ENCODE results near the gene FNDC3B. TPM values are rescaled to one million over a fixed set of nuclear protein-coding genes. Genes with fewer than 3 reads are reported as not detected.
"Not testable (repeated sequence)": the region's sequence is repeated elsewhere in the genome, so short reads cannot be mapped to it uniquely, and the experiment has no call there.

The FNDC3B gene
- total RNA-seq, 2 experiments from 2014 or later = 14.4 to 17.8 TPM

GRCh38 chr3:172034786-172035685 is 4.3 kb upstream of the FNDC3B start:
- intact Hi-C loops (cut with micrococcal nuclease) = loop anchor here (1.0 to 10.0 kb wide), 4 partner anchors 52 to 717 kb away; partner anchors contain the start of gene ECT2
- no peak overlapping the region for H3K27ac Mint-ChIP-seq
- no peak for DNase-seq
- no peaks in the 10 kb centered on the region for H3K36me3 Mint-ChIP-seq
- ChIA-PET POLR2A (interaction anchor here (0.6 to 1.1 kb wide), 2 partner anchors 73 to 150 kb away, joined by 3 to 4 read pairs; no protein-coding TSS in a partner anchor), CTCF (interaction anchor here (0.8 to 3.2 kb wide), 13 partner anchors 10 to 443 kb away, joined by 3 to 28 read pairs (median 4); no protein-coding TSS in a partner anchor)
- no peaks in the 10 kb centered on the region for H3K27me3 Mint-ChIP-seq
- no peaks in the 10 kb centered on the region for H3K9me3 Mint-ChIP-seq
- H3K4me1 Mint-ChIP-seq (ENCODE audit: low read depth) = peaks cover 17% of the 10 kb centered on the region
- no peak overlapping the region for H3K4me3 Mint-ChIP-seq

DNA sequence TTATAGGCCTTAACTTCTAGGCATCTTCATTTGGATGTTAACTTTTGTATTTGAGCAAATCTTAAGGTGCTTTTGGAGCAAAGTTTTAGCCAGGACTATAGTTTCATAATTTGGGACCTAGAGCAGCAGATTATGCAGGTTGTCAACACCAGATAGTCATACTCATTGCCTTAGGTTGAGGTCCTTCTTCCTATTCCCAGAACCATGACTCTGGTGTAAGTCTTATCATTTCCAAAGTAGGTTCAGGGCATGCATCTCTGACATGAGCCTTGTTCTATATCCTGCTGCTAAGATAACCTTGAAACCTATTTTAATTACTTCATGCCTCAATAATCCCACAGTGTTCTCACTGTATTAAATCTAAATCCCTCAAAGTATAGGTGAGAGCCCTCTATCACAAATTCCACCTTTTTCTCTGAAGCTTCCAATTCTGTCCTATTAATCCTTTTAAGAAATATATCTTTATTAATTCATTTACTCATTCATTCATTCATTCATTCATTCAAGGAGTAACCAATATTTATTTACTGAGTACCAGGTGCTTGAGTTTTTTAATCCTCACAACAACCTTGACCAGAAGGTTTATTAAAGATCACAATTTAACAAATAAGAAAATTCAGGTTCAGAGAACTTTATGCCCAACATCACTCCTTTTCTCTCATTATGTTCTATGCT is 2.7 kb upstream of the FNDC3B start:
- intact Hi-C loops (cut with micrococcal nuclease) = loop anchor here (5.0 to 10.0 kb wide), 3 partner anchors 51 to 716 kb away; partner anchors contain the start of gene ECT2
- ChIA-PET POLR2A (interaction anchor here (1.1 kb wide), 1 partner anchor 71 kb away, joined by 4 read pairs; no protein-coding TSS in a partner anchor), CTCF (interaction anchor here (1.1 to 3.2 kb wide), 8 partner anchors 8 to 425 kb away, joined by 3 to 28 read pairs (median 6); no protein-coding TSS in a partner anchor)
- Mint-ChIP-seq H3K4me3 (no peak overlapping the region), H3K36me3 (no peaks in the 10 kb centered on the region), H3K27me3 (no peaks in the 10 kb centered on the region), H3K27ac (no peak overlapping the region), H3K9me3 (no peaks in the 10 kb centered on the region), H3K4me1 (ENCODE audit: low read depth) (peaks cover 25% of the 10 kb centered on the region)
- no peak for DNase-seq

DNA sequence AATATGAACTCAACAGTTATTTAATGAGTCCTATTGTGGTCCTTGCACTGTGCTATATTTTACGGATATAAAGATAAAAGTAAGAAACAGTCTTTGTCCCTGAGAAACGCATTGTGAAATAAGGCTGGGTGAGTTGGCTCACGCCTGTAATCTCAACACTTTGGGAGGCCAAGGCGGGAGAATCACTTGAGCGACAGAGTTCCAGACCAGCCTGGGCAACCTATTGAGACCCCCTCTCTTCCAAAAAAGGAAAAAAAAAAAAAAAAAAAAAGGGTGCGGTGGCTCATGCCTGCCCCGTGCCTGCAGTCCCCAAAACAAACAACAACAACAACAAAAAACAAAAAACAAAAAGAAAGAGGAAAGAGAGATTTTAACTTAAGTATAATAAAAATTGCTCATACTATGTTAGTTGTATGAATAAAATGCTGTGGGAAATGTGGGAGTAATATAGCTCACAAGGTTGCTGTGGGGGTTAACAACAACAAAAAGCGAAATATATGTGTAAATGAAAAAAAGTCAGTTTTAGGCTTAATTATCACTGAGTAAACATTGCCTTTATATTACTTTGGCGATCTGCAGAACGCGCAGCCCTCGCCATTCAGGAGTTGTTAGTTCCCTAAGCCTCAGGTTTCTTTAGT is 461 bp upstream of the FNDC3B start:
- POLR2A ChIA-PET = interaction anchor here (0.6 to 1.2 kb wide), 7 partner anchors 13 to 148 kb away, joined by 3 to 5 read pairs (median 3); no protein-coding TSS in a partner anchor
- peaks cover 26% of the 10 kb centered on the region for H3K4me1 Mint-ChIP-seq (ENCODE audit: low read depth)
- peak overlapping the region; percentile 88 for H3K4me3 Mint-ChIP-seq

DNA sequence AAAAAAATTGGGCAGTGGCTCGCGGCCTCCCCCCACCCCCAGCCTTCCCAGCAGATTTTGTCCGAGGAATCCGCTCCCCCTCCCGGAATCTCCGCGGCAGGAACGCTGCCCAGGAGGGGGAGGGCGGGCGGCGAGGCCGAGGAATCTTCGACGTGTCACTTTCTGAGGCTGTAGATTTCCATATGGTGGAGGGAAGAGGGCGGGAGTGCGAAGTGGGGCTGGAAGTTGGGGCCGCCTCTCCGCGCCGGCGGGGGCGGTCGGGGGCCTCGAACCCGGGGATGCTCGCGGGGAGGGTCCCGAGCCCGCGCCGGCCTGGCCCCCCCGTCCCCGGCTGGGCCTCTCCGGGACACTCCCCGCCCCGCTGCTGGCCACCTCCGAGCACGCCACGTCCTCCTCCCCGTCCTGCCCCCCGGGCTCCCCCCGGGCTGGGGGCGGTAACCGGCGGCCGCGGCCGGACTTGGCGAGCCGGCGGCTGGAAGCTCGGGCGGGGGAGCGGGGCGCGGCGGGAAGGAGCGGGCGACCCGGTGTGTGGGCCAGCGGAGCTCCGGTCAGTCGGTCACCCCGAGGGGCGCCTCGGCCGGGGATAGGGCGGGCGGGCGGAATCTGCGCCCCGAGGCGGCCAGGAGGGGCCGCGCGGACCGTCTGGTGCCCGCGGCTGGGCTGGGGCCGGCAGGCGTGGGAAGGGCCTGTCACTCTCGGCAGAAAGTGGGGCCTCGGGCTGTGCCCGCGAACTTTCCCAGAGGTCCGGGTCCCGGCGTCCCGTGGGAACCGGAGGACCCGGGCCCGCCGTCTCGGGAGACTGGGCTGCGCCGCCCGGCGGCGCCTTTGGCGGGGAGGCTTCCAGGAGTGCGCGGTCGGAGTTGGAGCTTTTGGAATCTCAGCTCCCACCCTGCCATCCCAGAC is 951 bp downstream of the FNDC3B start:
- intact Hi-C loops (cut with micrococcal nuclease) = loop anchor here (5.0 kb wide), 1 partner anchor 477 kb away; no protein-coding TSS in a partner anchor
- POLR2A ChIA-PET = no interaction called here
- peak overlapping the region; percentile 88 for H3K4me3 Mint-ChIP-seq
- H3K27me3 Mint-ChIP-seq = no peaks in the 10 kb centered on the region
- H3K9me3 Mint-ChIP-seq = no peaks in the 10 kb centered on the region
- H3K27ac Mint-ChIP-seq = peak overlapping the region; percentile 49
- CTCF ChIA-PET = interaction anchor here (1.0 to 2.6 kb wide), 2 partner anchors 48 to 99 kb away, joined by 3 to 9 read pairs; no protein-coding TSS in a partner anchor
- peak; percentile 51 for DNase-seq
- H3K36me3 Mint-ChIP-seq = no peaks in the 10 kb centered on the region
- peaks cover 32% of the 10 kb centered on the region for H3K4me1 Mint-ChIP-seq (ENCODE audit: low read depth)

More for the DNA sequence above, 461 bp upstream of the FNDC3B start:
- Mint-ChIP-seq H3K36me3 (no peaks in the 10 kb centered on the region), H3K27ac (peak overlapping the region; percentile 89), H3K9me3 (no peaks in the 10 kb centered on the region), H3K27me3 (no peaks in the 10 kb centered on the region)
- CTCF ChIA-PET = interaction anchor here (0.7 to 2.0 kb wide), 8 partner anchors 11 to 1849 kb away, joined by 3 to 8 read pairs (median 4); no protein-coding TSS in a partner anchor
- no peak for DNase-seq
- intact Hi-C loops (cut with micrococcal nuclease) = loop anchor here (1.0 to 10.0 kb wide), 6 partner anchors 48 to 713 kb away; partner anchors contain the start of gene ECT2

- Mint-ChIP-seq H3K27me3 (no peaks in the 10 kb centered on the region), H3K4me1 (ENCODE audit: low read depth) (peaks cover 31% of the 10 kb centered on the region), H3K27ac (peak overlapping the region; percentile 56), H3K4me3 (peak overlapping the region; percentile 59), H3K36me3 (no peaks in the 10 kb centered on the region), H3K9me3 (no peaks in the 10 kb centered on the region)
- intact Hi-C loops (cut with micrococcal nuclease) = loop anchor here (5.0 kb wide), 1 partner anchor 476 kb away; no protein-coding TSS in a partner anchor
- ChIA-PET CTCF (interaction anchor here (0.6 to 2.6 kb wide), 4 partner anchors 11 to 112 kb away, joined by 3 to 9 read pairs (median 4); no protein-coding TSS in a partner anchor), POLR2A (interaction anchor here (1.4 kb wide), 1 partner anchor 66 kb away, joined by 3 read pairs; no protein-coding TSS in a partner anchor)
- no peak for DNase-seq
Measured at GRCh38 chr3:172040981-172041963, 1.9 kb downstream of the FNDC3B start.

GRCh38 chr3:172042136-172042662 is 2.8 kb downstream of the FNDC3B start:
- Mint-ChIP-seq H3K36me3 (no peaks in the 10 kb centered on the region), H3K27ac (no peak overlapping the region), H3K4me3 (peak overlapping the region; percentile 16), H3K4me1 (ENCODE audit: low read depth) (peaks cover 36% of the 10 kb centered on the region), H3K9me3 (no peaks in the 10 kb centered on the region), H3K27me3 (no peaks in the 10 kb centered on the region)
- no peak for DNase-seq
- intact Hi-C loops (cut with micrococcal nuclease) = loop anchor here (5.0 kb wide), 1 partner anchor 475 kb away; no protein-coding TSS in a partner anchor
- CTCF ChIA-PET = interaction anchor here (0.6 to 2.6 kb wide), 6 partner anchors 10 to 290 kb away, joined by 3 to 9 read pairs (median 4); no protein-coding TSS in a partner anchor
- POLR2A ChIA-PET = interaction anchor here (0.7 to 1.4 kb wide), 2 partner anchors 65 to 264 kb away, joined by 3 to 4 read pairs; no protein-coding TSS in a partner anchor

- not testable (repeated sequence) for H3K36me3 Mint-ChIP-seq, H3K27me3 Mint-ChIP-seq, H3K9me3 Mint-ChIP-seq, H3K4me3 Mint-ChIP-seq, DNase-seq, H3K27ac Mint-ChIP-seq
- CTCF ChIA-PET = interaction anchor here (0.6 to 2.6 kb wide), 4 partner anchors 23 to 290 kb away, joined by 3 to 9 read pairs (median 4); no protein-coding TSS in a partner anchor
- peaks cover 36% of the 10 kb centered on the region for H3K4me1 Mint-ChIP-seq (ENCODE audit: low read depth)
- POLR2A ChIA-PET = interaction anchor here (1.4 kb wide), 1 partner anchor 64 kb away, joined by 3 read pairs; no protein-coding TSS in a partner anchor
- intact Hi-C loops (cut with micrococcal nuclease) = loop anchor here (5.0 kb wide), 1 partner anchor 475 kb away; no protein-coding TSS in a partner anchor
Measured at GRCh38 chr3:172042663-172043179, 3.3 kb downstream of the FNDC3B start.

GRCh38 chr3:172043233-172043632 is 3.9 kb downstream of the FNDC3B start:
- no peak overlapping the region for H3K27ac Mint-ChIP-seq
- intact Hi-C loops (cut with micrococcal nuclease) = loop anchor here (5.0 kb wide), 1 partner anchor 474 kb away; no protein-coding TSS in a partner anchor
- DNase-seq = no peak
- ChIA-PET CTCF (interaction anchor here (0.6 to 1.7 kb wide), 2 partner anchors 289 to 1891 kb away, joined by 3 to 5 read pairs; no protein-coding TSS in a partner anchor), POLR2A (interaction anchor here (1.4 kb wide), 1 partner anchor 64 kb away, joined by 3 read pairs; no protein-coding TSS in a partner anchor)
- peaks cover 36% of the 10 kb centered on the region for H3K4me1 Mint-ChIP-seq (ENCODE audit: low read depth)
- no peak overlapping the region for H3K4me3 Mint-ChIP-seq
- no peaks in the 10 kb centered on the region for H3K36me3 Mint-ChIP-seq
- H3K9me3 Mint-ChIP-seq = no peaks in the 10 kb centered on the region
- no peaks in the 10 kb centered on the region for H3K27me3 Mint-ChIP-seq

DNA sequence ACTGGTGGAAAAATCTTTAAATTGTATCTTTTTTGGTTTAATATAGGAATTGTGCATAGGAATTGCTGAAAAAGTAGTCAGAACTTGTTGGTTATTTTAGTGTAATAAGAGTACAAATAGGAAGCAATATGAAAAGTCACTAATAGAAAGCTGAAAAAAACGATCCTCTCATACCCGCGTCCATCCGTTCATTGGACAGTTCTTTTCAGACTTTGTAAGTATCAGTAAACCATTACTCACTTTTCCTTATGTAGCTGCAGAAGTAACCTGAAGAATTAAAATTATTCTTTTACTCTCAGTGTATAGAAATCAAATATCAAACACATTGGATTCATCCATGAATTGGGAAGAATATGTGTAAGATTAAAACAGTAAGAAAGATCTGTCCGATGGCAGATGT is 4.4 kb downstream of the FNDC3B start:
- Mint-ChIP-seq H3K27ac (no peak overlapping the region), H3K4me1 (ENCODE audit: low read depth) (peaks cover 35% of the 10 kb centered on the region), H3K27me3 (no peaks in the 10 kb centered on the region), H3K36me3 (peaks cover 1% of the 10 kb centered on the region), H3K9me3 (no peaks in the 10 kb centered on the region), H3K4me3 (no peak overlapping the region)
- ChIA-PET POLR2A (no interaction called here), CTCF (interaction anchor here (0.6 kb wide), 1 partner anchor 1891 kb away, joined by 3 read pairs; no protein-coding TSS in a partner anchor)
- intact Hi-C loops (cut with micrococcal nuclease) = loop anchor here (5.0 kb wide), 1 partner anchor 474 kb away; no protein-coding TSS in a partner anchor
- no peak for DNase-seq

All from activated CD4-positive, alpha-beta memory T cell treated with anti-CD3 and anti-CD28 coated beads for 36 hours (primary cell).